ENCODE data around the gene SLC34A3.

Gene SLC34A3

DNA sequence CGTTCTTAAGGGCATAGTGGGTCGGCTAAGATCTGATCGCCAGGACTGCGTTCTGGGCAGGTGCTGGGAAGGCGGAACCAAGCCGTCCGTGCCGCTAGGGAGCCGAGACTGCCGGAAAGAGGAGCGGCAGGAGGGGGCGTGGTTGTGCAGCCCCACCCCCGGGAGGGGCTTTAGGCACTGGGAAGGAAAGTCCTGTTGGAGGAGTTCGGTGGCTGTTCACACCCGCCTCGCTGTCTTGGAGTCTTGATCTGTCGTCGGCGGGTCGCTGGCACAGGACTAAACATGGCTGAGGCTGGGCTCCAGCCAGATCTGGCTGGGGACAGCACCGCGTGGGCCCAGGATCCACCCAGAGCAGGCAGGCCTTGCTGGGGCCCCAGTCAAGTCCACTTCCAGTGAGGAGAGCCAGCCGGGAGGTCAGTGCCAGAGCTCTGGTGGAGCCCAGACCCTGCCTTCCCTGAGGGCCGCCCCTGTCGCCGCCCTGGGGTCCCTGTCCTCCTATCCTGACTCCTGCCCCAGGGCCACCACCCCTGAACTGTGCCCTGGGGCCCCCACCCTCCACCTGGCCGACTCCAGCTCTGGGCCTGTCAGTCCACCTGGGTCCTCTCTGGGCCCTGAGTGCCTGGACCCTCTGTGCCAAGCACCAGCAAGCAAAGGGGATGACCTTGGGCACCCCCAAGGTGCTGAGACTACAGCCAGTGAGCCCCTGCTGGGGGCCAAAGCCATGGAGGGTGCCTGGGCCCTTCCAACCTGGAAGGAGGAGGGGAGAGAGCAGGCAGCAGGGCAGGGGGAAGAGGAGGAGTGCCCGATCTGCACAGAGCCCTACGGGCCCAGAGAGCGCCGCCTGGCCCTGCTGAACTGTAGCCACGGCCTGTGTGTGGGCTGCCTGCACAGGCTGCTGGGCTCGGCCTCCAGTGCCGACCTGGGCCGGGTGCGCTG lies 13.2 kb upstream of the SLC34A3 start:
- DNase-seq (ENCODE audit: low read depth in 2 of 2), result no peak

GRCh38 chr9:137218212-137218753 lies 12.4 kb upstream of the SLC34A3 start:
- no peak for DNase-seq (ENCODE audit: low read depth in 2 of 2)

- no peak for DNase-seq (ENCODE audit: low read depth in 2 of 2)
Observed at GRCh38 chr9:137218754-137219271, 11.9 kb upstream of the SLC34A3 start.

- DNase-seq (ENCODE audit: low read depth in 2 of 2), result no peak
Observed at GRCh38 chr9:137219757-137220316, 10.9 kb upstream of the SLC34A3 start.

DNA sequence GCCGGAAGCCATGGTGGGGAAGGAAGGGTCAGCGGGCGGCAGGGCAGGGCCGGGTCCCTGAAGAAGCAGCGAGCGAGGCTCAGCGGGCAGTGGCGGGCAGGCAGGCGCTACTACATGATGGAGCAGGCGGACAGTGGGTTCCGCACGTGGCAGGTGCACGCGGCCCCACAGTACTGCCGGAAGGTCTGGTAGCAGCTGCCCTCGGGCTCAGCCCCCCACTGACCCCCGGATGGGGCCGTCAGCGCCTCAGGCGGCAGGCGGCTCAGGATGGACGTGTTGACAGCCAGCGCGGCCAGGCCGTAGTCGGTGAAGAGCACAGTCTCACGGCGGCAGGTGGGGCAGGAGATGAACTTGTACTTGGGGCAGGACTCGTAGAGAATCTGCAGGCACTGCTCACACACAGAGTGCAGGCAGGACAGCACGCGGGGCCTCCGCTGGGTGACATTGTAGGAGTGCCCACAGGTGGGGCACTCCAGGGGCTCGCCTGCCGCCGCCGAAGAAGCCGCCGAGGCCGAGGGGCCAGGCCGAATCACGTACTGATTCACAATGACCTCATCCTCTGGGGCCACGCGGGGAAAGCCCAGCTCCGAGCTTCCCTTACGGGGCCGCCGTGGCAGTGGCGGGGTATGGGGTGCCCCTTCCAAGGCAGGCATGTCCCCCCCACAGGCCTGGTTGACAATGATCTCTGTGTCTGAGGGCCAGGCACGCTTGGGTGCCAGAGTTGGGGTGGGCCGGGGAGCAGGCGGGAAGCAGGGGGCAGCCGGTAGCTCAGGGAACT lies 10.2 kb upstream of the SLC34A3 start:
- no peak for DNase-seq (ENCODE audit: low read depth in 2 of 2)

DNA sequence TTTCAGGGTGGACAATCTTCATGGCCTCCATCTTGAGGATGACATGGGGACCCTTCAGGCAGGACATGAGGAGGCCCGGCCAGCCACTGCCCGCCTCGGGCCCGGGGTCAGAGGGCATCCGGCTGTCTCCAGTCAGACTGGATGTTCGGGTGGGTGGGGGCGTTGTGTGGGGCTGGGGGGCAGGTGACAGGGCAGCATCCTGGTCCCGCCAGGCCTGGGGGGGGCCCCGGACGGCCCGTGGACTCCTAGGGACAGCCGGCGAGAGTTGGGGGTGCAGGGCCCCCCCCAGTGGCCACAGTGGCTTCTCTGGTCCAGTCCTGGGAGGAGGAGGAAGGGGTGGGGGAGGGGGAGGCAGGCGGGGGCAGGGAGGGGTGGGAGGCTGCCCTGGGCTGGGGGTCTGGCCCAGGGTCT lies 9.6 kb upstream of the SLC34A3 start:
- DNase-seq (ENCODE audit: low read depth in 2 of 2), result no peak

GRCh38 chr9:137221506-137222111 lies 9.1 kb upstream of the SLC34A3 start:
- no peak for DNase-seq (ENCODE audit: low read depth in 2 of 2)

DNA sequence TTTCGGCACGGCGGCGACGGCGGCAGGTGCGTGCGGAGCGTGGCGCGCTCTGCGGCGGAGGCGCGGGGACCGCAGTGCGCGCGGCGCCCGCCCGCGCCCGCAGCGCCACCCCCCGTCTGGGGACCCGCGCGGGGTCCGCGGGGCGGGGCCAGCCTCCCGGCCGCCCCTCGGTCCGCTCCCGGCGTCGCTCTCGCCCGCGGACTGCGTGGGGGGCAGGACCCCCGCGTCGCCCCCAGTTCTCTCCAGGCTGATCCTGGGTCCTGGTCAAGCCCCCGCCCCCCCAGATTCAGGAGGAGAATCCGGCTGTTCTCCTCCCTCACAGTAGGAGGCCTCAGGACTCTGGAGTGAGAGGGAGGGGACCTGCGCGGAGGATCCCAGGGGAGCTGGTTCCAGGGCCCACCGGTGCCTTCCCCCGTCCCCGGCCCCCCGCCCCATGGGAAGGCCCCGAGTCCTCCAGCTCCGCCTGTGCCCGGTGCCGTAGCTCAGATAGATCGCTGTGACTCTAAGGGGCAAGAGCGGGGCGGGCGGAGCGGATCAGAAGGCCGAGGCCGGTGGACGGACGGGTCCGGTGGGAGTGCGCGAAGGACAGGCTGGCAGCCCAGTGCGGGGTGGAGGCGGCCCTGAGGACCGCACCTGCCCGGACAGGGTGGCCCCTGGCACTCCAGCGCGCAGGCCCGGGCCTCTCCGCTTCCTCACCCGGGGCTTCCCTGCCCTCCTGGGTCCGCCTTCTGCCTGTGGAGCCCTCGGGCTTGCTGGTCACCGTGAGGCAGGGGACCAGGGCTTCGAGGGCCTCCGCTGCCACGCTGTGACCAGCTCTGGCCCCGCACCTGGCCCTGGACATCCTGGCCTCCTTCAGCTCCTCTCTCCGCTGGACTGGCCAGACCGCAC lies 8.3 kb upstream of the SLC34A3 start, which contains the start of gene RNF208:
RNF208 (minus strand) TSS at position 51 of the 888 bp plus-strand sequence. CDS start 1,028 bp downstream, outside the sequence.
- DNase-seq (ENCODE audit: low read depth in 2 of 2), result no peak

DNA sequence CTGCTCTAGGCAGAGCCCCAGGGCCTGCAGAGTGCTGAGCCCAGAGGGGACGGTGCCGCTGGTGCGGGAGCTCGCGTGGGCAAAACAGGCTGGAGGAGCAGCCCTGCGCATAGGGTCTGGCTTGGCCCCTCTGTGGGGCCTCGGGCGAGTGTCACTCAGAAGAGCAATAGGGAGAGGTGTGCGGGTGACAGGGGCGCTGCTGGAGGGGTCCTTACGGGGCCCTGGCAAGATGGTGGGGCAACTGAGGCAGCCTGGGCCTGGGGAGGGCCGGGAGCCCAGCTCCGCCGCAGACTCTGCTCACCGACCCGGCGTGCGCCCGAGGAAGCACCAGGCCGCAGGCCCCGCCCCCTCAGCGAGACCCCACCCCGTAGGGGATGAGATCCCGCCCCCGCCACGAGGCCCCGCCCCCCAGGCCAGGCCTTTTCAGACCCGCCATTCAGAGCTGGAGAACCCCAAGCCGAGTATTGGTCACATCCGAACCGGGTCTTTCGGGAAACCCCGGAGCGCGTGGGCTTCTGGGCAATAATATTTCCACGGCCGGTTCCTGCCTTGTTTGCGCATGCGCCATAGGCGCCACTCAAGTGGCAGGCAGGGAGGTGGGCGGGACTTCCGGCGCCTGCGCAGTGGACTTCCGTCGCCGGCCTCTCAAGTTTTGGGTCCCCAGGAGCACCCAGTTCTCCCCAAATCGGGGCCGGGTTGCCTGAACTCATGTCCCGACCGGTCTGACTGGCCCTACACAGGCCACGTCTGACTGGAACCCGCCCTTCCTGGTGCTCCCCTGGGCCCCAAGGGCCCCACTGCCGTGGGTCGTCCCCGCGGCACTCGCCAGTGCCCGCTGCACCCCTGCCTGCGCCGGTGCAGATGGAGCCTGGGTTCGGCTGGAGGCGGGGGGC lies 7.4 kb upstream of the SLC34A3 start:
- peak; percentile 96 to 98 for DNase-seq (ENCODE audit: low read depth in 2 of 2)

GRCh38 chr9:137224830-137225694 lies 5.6 kb upstream of the SLC34A3 start, which contains the start of gene CYSRT1:
CYSRT1 (plus strand) TSS chr9:137225174; CDS start chr9:137225622, 448 bp downstream.
- no peak for DNase-seq (ENCODE audit: low read depth in 2 of 2)

DNA sequence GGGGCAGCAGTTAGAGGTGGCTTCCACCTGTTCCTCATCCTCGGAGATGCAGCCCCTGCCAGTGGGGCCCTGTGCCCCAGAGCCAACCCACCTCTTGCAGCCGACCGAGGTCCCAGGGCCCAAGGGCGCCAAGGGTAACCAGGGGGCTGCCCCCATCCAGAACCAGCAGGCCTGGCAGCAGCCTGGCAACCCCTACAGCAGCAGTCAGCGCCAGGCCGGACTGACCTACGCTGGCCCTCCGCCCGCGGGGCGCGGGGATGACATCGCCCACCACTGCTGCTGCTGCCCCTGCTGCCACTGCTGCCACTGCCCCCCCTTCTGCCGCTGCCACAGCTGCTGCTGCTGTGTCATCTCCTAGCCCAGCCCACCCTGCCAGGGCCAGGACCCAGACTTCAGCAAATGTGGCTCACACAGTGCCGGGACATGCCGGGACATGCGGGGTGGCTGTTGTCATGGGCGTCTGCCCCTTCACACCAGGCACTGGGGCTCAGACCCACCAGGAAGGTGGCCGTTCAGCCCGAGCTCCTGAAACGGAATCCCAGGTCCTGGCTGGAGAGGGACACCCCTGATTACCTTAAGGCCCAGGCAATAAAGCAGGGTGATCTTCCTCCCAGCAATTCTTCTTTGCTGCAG lies 4.9 kb upstream of the SLC34A3 start:
- no peak for DNase-seq (ENCODE audit: low read depth in 2 of 2)

DNA sequence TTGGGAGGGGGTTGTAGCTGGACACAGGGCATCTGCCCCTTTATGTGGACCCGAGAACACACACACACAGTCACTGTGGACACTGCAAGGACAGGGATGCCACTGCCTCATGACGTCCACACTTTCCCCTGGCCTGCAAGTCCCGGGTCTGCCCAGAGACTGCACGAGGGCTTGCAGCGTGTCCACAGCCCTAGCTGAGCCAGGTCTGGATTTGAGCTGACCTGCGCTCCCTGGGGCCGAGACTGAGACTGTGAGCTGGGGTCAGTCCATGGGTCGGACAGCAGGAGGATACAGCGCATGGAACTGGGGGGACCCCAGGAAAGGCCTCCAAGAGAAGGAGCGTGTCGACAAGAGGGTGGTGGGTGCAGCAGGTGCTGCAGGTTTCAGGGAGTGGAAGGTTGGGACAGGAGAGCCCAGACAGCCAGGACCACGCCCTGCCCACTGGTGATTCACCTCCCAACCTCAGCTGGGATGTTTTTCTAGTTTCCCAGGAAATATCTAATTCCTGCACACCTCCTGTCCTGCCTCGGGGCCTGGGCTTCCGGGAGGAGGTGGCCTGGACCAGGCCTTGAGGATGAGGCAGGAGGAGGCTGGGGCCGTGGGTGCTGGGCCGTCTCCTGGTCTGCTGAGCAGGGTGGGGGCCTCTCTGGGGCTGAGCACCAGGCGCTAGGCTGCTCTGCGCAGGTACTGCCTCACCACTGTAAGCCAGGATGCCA lies 4.2 kb upstream of the SLC34A3 start:
- DNase-seq (ENCODE audit: low read depth in 2 of 2), result no peak

GRCh38 chr9:137227054-137227852 lies 3.4 kb upstream of the SLC34A3 start, which contains the start of gene RNF224:
RNF224 (plus strand) TSS chr9:137227502; CDS start chr9:137228336, 834 bp downstream.
- peak; percentile 73 to 79 for DNase-seq (ENCODE audit: low read depth in 2 of 2)

DNA sequence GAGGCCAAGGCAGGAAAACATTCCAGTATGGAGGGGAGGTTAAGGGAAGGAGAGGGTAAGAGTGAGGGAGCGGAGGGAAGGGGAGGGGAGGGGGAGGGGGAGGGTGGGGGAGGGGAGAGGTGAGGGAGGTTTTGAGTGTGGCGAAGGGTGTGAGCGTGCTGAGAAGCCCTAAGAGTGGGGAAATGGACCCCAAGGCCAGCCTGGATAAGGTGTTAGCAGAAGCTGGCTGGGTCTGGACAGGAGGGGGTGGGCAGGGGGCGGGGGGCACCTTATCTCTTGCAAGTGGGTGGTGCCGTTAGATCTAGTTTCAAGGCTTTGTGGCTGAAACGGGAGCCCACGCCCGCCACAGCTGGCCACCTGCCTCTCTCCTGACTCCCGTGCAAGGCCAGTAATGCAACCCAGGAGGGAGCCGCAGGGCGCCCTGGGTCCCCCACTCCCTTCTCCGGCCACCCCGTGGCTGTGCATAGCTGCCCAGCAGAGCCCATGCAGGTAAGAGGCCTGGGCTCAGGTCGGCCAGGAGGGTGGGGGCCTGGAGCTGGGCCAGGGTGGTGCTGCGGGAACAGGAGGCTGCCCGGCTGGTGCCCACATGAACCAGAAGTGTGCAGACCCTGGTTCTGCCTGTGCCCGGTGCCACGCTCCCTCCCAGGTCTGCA lies 2.7 kb upstream of the SLC34A3 start:
- DNase-seq (ENCODE audit: low read depth in 2 of 2), result no peak

- no peak for DNase-seq (ENCODE audit: low read depth in 2 of 2)
Observed at GRCh38 chr9:137228506-137228967, 2.2 kb upstream of the SLC34A3 start.

Data from stimulated activated CD8-positive, alpha-beta memory T cell treated with anti-CD3 and anti-CD28 coated beads, Interleukin-2, amount 100 ng/mL, for 48 hours (primary cell).